Measurements from ENCODE around the gene STMN3. TPM values are rescaled to one million over a fixed set of nuclear protein-coding genes. Genes with fewer than 3 reads are reported as not detected.

Gene STMN3
- polyA plus RNA-seq, 1 of the 3 experiments (the other 2 are of a cell fraction), result 111 TPM

DNA sequence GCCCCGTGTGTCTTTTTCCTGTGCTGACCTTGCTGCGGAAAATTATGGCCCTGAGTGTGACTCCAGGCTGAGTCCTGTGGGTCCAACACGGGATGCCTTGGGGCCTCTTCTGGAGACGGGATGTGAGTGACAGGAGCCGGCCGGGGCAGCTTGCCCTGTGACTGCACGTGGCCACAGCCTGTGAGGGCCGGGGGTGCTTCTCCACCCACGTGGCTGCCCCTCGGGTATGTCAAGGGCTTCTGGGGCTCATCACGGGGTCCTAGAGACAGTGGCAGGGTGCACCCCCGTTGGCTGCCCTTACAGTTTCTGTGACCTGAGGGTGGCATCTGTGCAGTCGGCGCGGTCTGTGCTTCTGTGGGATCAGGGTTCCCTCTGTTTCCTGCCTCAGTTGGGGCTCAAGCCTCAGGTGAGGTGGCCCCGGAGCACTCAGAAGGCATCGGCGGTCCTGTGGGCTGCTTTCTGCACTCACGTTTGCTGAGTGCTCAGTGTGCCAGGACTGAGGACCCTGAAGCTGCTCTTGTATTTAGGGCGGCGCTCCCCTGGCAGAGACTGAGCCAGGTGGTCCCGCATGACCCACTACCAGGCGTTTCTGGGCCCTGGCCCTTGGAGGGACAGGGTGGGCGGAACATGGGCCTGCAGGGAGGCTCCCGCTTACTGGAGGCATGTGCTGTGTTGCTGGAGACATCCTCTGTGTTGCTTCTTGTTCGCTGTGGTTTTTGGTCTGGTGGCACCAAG, 10.3 kb upstream of the STMN3 start:
- Histone ChIP-seq H3K79me2 (ENCODE audit: insufficient read depth) (peaks cover 30% of the 10 kb centered on the region), H3K4me3 (ENCODE audit: low read depth in 2 of 2, low read length in 1 of 2) (no peak overlapping the region)
- POLR2A ChIA-PET, result interaction anchor here (1.2 kb wide), 1 partner anchor 140 kb away, joined by 3 read pairs; no protein-coding TSS in a partner anchor

DNA sequence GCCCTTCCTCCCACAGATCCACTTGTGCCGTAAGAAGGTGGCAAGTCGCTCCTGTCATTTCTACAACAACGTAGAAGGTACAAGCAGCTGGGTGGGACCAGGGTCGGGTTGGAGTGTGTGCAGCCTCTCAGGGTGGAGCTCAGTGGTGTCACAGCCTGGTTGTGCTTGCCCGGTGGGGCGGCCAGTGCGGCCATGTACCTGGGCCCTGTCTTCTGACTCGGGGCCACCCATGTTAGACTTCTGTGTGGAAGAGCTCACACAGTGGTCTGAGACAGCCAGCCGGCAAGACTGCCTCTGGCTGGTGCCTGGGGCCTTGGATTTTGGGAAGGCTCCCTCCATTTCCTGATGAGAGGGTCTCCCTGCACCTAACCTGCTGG, 9.6 kb upstream of the STMN3 start:
- H3K9me2 ChIP-seq, result no peaks in the 10 kb centered on the region
- peaks cover 30% of the 10 kb centered on the region for H3K79me2 ChIP-seq (ENCODE audit: insufficient read depth)
- peaks cover 0 to 58% of the 10 kb centered on the region in 2 experiments for H3K36me3 ChIP-seq (replicated peaks in 1 of 2; ENCODE audit: control insufficient read depth in 1 of 2, insufficient read depth in 2 of 2, low read length in 1 of 2)
- H3F3A ChIP-seq (replicated peaks; ENCODE audit: insufficient read depth), result no peaks in the 10 kb centered on the region
- no peak overlapping the region for H3K9ac ChIP-seq
- H3K9me3 ChIP-seq, result no peaks in the 10 kb centered on the region
- no peak overlapping the region for H3K4me3 ChIP-seq (ENCODE audit: low read depth in 2 of 2, low read length in 1 of 2)
- TF ChIP-seq RCOR1 (IDR thresholded peaks at IDR 0.05; ENCODE audit: low read length) (no peak), NFIC (IDR thresholded peaks at IDR 0.05; ENCODE audit: borderline replicate concordance) (no peak), SIN3A (IDR thresholded peaks at IDR 0.05; ENCODE audit: borderline replicate concordance, low read depth, low read length) (no peak), EP300 (IDR thresholded peaks at IDR 0.05; ENCODE audit: borderline replicate concordance in 1 of 2, low read depth in 1 of 2, low read length in 1 of 2) (no peak), CHD2 (IDR thresholded peaks at IDR 0.05; ENCODE audit: low read length, partially characterized antibody) (no peak)
- TF ChIP-seq, protein P1, sequence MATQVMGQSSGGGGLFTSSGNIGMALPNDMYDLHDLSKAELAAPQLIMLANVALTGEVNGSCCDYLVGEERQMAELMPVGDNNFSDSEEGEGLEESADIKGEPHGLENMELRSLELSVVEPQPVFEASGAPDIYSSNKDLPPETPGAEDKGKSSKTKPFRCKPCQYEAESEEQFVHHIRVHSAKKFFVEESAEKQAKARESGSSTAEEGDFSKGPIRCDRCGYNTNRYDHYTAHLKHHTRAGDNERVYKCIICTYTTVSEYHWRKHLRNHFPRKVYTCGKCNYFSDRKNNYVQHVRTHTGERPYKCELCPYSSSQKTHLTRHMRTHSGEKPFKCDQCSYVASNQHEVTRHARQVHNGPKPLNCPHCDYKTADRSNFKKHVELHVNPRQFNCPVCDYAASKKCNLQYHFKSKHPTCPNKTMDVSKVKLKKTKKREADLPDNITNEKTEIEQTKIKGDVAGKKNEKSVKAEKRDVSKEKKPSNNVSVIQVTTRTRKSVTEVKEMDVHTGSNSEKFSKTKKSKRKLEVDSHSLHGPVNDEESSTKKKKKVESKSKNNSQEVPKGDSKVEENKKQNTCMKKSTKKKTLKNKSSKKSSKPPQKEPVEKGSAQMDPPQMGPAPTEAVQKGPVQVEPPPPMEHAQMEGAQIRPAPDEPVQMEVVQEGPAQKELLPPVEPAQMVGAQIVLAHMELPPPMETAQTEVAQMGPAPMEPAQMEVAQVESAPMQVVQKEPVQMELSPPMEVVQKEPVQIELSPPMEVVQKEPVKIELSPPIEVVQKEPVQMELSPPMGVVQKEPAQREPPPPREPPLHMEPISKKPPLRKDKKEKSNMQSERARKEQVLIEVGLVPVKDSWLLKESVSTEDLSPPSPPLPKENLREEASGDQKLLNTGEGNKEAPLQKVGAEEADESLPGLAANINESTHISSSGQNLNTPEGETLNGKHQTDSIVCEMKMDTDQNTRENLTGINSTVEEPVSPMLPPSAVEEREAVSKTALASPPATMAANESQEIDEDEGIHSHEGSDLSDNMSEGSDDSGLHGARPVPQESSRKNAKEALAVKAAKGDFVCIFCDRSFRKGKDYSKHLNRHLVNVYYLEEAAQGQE (IDR thresholded peaks at IDR 0.05; ENCODE audit: low read depth, low read length), result no peak
- no peak for DNase-seq
- H3K4me2 ChIP-seq, result no peak overlapping the region
- H4K20me1 ChIP-seq (ENCODE audit: insufficient read depth), result no peaks in the 10 kb centered on the region
- ChIA-PET CTCF (interaction anchor here (1.7 kb wide), 1 partner anchor 126 kb away, joined by 4 read pairs; the partner anchor contains the start of gene PTK6), POLR2A (interaction anchor here (1.2 kb wide), 1 partner anchor 139 kb away, joined by 3 read pairs; no protein-coding TSS in a partner anchor)
- H2AFZ ChIP-seq (ENCODE audit: low read depth), result no peak overlapping the region
- H3K27ac ChIP-seq (ENCODE audit: low read depth in 2 of 2, low read length in 1 of 2), result no peak overlapping the region
- no peaks in the 10 kb centered on the region for H3K27me3 ChIP-seq (ENCODE audit: insufficient read depth)
- H3K4me1 ChIP-seq (ENCODE audit: control insufficient read depth in 1 of 2, insufficient read depth in 2 of 2, low read depth in 1 of 2, low read length in 1 of 2), result peaks cover 5 to 12% of the 10 kb centered on the region in 2 experiments; a peak in 2 of 4 replicates
- WGBS (ENCODE audit: low lambda C conversion rate), result 90% methylated on average over 8 of the region's 9 CpGs

More for the DNA sequence above, 10.3 kb upstream of the STMN3 start:
- WGBS (ENCODE audit: low lambda C conversion rate), result 96% methylated on average over 9 of the region's 26 CpGs
- no peak overlapping the region for H3K4me2 ChIP-seq
- no peak overlapping the region for H3K9ac ChIP-seq
- H3K9me2 ChIP-seq, result no peaks in the 10 kb centered on the region
- TF ChIP-seq TEAD4 (IDR thresholded peaks at IDR 0.05; ENCODE audit: borderline replicate concordance, insufficient read depth) (no peak), NRF1 (IDR thresholded peaks at IDR 0.05; ENCODE audit: low read depth, low read length) (no peak), JUND (IDR thresholded peaks at IDR 0.05) (no peak), SIN3A (IDR thresholded peaks at IDR 0.05; ENCODE audit: borderline replicate concordance, low read depth, low read length) (no peak), RAD21 (IDR thresholded peaks at IDR 0.05; ENCODE audit: low read length) (no peak), POLR2AphosphoS5 (IDR thresholded peaks at IDR 0.05; ENCODE audit: low read depth, low read length) (no peak), EP300 (IDR thresholded peaks at IDR 0.05; ENCODE audit: borderline replicate concordance in 1 of 2, low read depth in 1 of 2, low read length in 1 of 2) (no peak), SMC3 (IDR thresholded peaks at IDR 0.05; ENCODE audit: low read depth, low read length) (no peak), TCF12 (IDR thresholded peaks at IDR 0.05) (no peak), ELF1 (IDR thresholded peaks at IDR 0.05) (no peak), RCOR1 (IDR thresholded peaks at IDR 0.05; ENCODE audit: low read length) (no peak), YY1 (IDR thresholded peaks at IDR 0.05; ENCODE audit: low read depth) (no peak), FOXJ3 (CRISPR knock-in tag; IDR thresholded peaks at IDR 0.05) (no peak)
- TF ChIP-seq, protein P2, sequence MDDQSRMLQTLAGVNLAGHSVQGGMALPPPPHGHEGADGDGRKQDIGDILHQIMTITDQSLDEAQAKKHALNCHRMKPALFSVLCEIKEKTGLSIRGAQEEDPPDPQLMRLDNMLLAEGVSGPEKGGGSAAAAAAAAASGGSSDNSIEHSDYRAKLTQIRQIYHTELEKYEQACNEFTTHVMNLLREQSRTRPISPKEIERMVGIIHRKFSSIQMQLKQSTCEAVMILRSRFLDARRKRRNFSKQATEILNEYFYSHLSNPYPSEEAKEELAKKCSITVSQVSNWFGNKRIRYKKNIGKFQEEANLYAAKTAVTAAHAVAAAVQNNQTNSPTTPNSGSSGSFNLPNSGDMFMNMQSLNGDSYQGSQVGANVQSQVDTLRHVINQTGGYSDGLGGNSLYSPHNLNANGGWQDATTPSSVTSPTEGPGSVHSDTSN (IDR thresholded peaks at IDR 0.05), result no peak
- H3K27ac ChIP-seq (ENCODE audit: low read depth in 2 of 2, low read length in 1 of 2), result no peak overlapping the region
- no peaks in the 10 kb centered on the region for H3K27me3 ChIP-seq (ENCODE audit: insufficient read depth)
- no peak for DNase-seq
- CTCF ChIA-PET, result no interaction called here
- H3K4me1 ChIP-seq (ENCODE audit: control insufficient read depth in 1 of 2, insufficient read depth in 2 of 2, low read depth in 1 of 2, low read length in 1 of 2), result peaks cover 5 to 10% of the 10 kb centered on the region in 2 experiments; a peak in 2 of 4 replicates
- H3K9me3 ChIP-seq, result no peaks in the 10 kb centered on the region
- H3F3A ChIP-seq (replicated peaks; ENCODE audit: insufficient read depth), result no peaks in the 10 kb centered on the region
- H2AFZ ChIP-seq (ENCODE audit: low read depth), result no peak overlapping the region
- H3K36me3 ChIP-seq (replicated peaks in 1 of 2; ENCODE audit: control insufficient read depth in 1 of 2, insufficient read depth in 2 of 2, low read length in 1 of 2), result peaks cover 0 to 60% of the 10 kb centered on the region in 2 experiments
- no peaks in the 10 kb centered on the region for H4K20me1 ChIP-seq (ENCODE audit: insufficient read depth)
